Measurements from ENCODE around the gene ADARB1. TPM values are rescaled to one million over a fixed set of nuclear protein-coding genes. Genes with fewer than 3 reads are reported as not detected.

ADARB1 gene
- total RNA-seq, 1 experiment from 2014 or later, result 15.8 TPM

DNA sequence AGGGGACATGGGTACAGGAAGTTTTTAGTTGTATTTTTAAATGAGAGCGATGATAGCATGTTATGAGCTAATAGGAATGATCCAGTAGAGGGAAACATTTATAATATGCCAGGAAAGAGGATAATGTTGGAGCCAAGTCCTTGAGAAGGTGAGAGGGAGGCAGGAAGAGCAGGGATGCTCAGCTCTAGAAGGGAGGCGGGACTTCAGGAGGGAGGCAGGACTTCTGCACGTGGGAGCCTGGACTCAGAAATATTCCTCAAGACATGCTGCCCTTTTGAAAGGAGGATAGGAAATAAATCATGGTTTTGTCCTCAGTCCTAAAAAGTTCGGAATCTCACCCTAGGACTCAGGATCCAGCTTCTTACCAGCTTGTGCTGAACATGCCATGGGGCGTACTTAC lies 5.9 kb downstream of the ADARB1 start:
- H2BK15ac ChIP-seq (ENCODE audit: low read depth, low read length), result no peak overlapping the region
- H3K9ac ChIP-seq (ENCODE audit: extremely low read depth, insufficient read length, low read length), result no peak overlapping the region
- no peak overlapping the region for H3K56ac ChIP-seq (ENCODE audit: insufficient read length, low read depth, low read length)
- no peak overlapping the region for H4K91ac ChIP-seq (ENCODE audit: insufficient read length, low read depth, low read length)
- no peak overlapping the region for H3K4me2 ChIP-seq (ENCODE audit: insufficient read depth, insufficient read length, low read length)
- H3K27me3 ChIP-seq (ENCODE audit: insufficient read depth, low read length), result peaks cover 9% of the 10 kb centered on the region; the same call in 1 of the 2 replicates
- H2AFZ ChIP-seq (ENCODE audit: low read length), result no peak overlapping the region
- Mint-ChIP-seq H3K9me3 (no peaks in the 10 kb centered on the region; a peak in 1 of 5 replicates), H3K27ac (no peak overlapping the region), H3K4me1 (peaks cover 22 to 25% of the 10 kb centered on the region in 2 experiments), H3K4me3 (no peak overlapping the region), H3K27me3 (ENCODE audit: low read depth) (peaks cover 24% of the 10 kb centered on the region), H3K36me3 (ENCODE audit: insufficient read depth in 1 of 3, low read depth in 3 of 3) (peaks cover 0 to 5% (median 0%) of the 10 kb centered on the region in 3 experiments; a peak in 2 of 7 replicates)
- no peak overlapping the region for H2BK5ac ChIP-seq (ENCODE audit: insufficient read length, low read length)
- no peak overlapping the region for H4K8ac ChIP-seq (replicated peaks; ENCODE audit: insufficient read length, low read depth, low read length)
- H3K23me2 ChIP-seq (ENCODE audit: insufficient read length, low read depth, low read length, poor library complexity, severe bottlenecking), result peaks cover 4% of the 10 kb centered on the region
- no peaks in the 10 kb centered on the region for H3K9me3 ChIP-seq (ENCODE audit: control insufficient read depth, low read depth, low read length)
- no peak overlapping the region for H2BK12ac ChIP-seq (ENCODE audit: insufficient read length, low read depth, low read length)
- DNase-seq, result no peak
- H2BK120ac ChIP-seq (ENCODE audit: low read depth, low read length, poor library complexity, severe bottlenecking), result no peak overlapping the region
- H4K5ac ChIP-seq (ENCODE audit: insufficient read length, low read depth, low read length), result no peak overlapping the region
- H3T11ph ChIP-seq (ENCODE audit: low read length), result no peak overlapping the region
- no peak overlapping the region for H3K27ac ChIP-seq (ENCODE audit: insufficient read length, low read depth, low read length)
- H3K14ac ChIP-seq (ENCODE audit: insufficient read depth, low read length), result no peak overlapping the region
- 100% methylated on average over 1 of the region's 5 CpGs for WGBS (ENCODE audit: extremely low coverage, insufficient read length, low lambda C conversion rate)
- TF ChIP-seq, protein P1, sequence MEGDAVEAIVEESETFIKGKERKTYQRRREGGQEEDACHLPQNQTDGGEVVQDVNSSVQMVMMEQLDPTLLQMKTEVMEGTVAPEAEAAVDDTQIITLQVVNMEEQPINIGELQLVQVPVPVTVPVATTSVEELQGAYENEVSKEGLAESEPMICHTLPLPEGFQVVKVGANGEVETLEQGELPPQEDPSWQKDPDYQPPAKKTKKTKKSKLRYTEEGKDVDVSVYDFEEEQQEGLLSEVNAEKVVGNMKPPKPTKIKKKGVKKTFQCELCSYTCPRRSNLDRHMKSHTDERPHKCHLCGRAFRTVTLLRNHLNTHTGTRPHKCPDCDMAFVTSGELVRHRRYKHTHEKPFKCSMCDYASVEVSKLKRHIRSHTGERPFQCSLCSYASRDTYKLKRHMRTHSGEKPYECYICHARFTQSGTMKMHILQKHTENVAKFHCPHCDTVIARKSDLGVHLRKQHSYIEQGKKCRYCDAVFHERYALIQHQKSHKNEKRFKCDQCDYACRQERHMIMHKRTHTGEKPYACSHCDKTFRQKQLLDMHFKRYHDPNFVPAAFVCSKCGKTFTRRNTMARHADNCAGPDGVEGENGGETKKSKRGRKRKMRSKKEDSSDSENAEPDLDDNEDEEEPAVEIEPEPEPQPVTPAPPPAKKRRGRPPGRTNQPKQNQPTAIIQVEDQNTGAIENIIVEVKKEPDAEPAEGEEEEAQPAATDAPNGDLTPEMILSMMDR (conservative IDR thresholded peaks at IDR 0.05), result no peak
- no peak overlapping the region for H2AK5ac ChIP-seq (ENCODE audit: insufficient read length, low read length)
- no peaks in the 10 kb centered on the region for H3K79me2 ChIP-seq (ENCODE audit: insufficient read depth, low read length)
- no peaks in the 10 kb centered on the region for H3K4me1 ChIP-seq (ENCODE audit: insufficient read depth, low read length)
- no peaks in the 10 kb centered on the region for H4K20me1 ChIP-seq (ENCODE audit: control insufficient read depth, insufficient read depth, insufficient read length)
- no peaks in the 10 kb centered on the region for H3K79me1 ChIP-seq (ENCODE audit: insufficient read depth, low read depth, low read length, poor library complexity, severe bottlenecking)
- H3K18ac ChIP-seq (ENCODE audit: insufficient read length, low read depth, low read length), result no peak overlapping the region
- no peak overlapping the region for H3K4ac ChIP-seq (ENCODE audit: low read depth, low read length)
- no peak overlapping the region for H2BK20ac ChIP-seq (ENCODE audit: low read depth, low read length, poor library complexity, severe bottlenecking)
- H3K23ac ChIP-seq (ENCODE audit: insufficient read length, low read depth, low read length), result no peak overlapping the region
